ENCODE data around the gene GRK3.

- TF ChIP-seq MYC (IDR thresholded peaks at IDR 0.05; ENCODE audit: low read depth, low read length) = no peak
- TF ChIP-seq CTCF (IDR thresholded peaks at IDR 0.05; ENCODE audit: low read depth, low read length) = no peak
- TF ChIP-seq POLR2A (IDR thresholded peaks at IDR 0.05; ENCODE audit: extremely low read depth, insufficient read length) = no peak
Measured at GRCh38 chr22:25698461-25698860, 134.0 kb downstream of the GRK3 start.
